Heart right ventricle (tissue), 16 donors: Measurements from ENCODE around the gene PRSS12. TPM values are rescaled to one million over a fixed set of nuclear protein-coding genes. Genes with fewer than 3 reads are reported as not detected.

Experiments used
- ATAC-seq, 8 donors: fragments of 200-7000 bp; cut with Tn5 transposase; one replicate each; pipeline ENCODE4 v1.9.1; 2020; ENCODE audit warnings: mild to moderate bottlenecking in 8 of 8, moderate library complexity in 8 of 8, moderate number of reproducible peaks in 1 of 8
- DNase-seq, 2 donors: peaks; one replicate each; pipeline ENCODE4 v3.0.0-alpha.2; 2020
- H3K27ac ChIP-seq, 10 donors: fragments of 200-600 bp; sonication (generic) in 2 of 10; one replicate each; pipeline versions ENCODE4 v1.5.0 to v1.8.0; 2020 to 2022; ENCODE audit warnings: mild to moderate bottlenecking in 3 of 10
- H3K27me3 ChIP-seq, 7 donors: fragments of 200-600 bp; one replicate each; pipeline ENCODE4 v1.8.0; 2021 to 2022; ENCODE audit warnings: mild to moderate bottlenecking in 2 of 7
- H3K36me3 ChIP-seq, 9 donors: fragments of 200-600 bp; sonication (generic) in 1 of 9; one replicate each; pipeline versions ENCODE4 v1.5.0 to v1.8.0; 2020 to 2022; ENCODE audit warnings: mild to moderate bottlenecking in 2 of 9
- H3K4me1 ChIP-seq, 9 donors: fragments of 200-600 bp; sonication (generic) in 1 of 9; one replicate each; pipeline versions ENCODE4 v1.5.0 to v1.8.0; 2020 to 2022; ENCODE audit warnings: mild to moderate bottlenecking in 4 of 9
- H3K4me3 ChIP-seq, 10 donors: fragments of 200-600 bp; sonication (generic) in 2 of 10; one replicate each; pipeline versions ENCODE4 v1.5.0 to v1.8.0; 2020 to 2022; ENCODE audit warnings: mild to moderate bottlenecking in 7 of 10, moderate library complexity in 2 of 10
- H3K9me3 ChIP-seq, 11 donors: fragments of 200-600 bp in 10 of 11; sonication (generic) in 2 of 11; one replicate each; pipeline versions ENCODE4 v1.5.0 to v1.8.0; 2013 to 2022; ENCODE audit warnings: mild to moderate bottlenecking in 2 of 11, control low read depth in 1 of 11, moderate library complexity in 1 of 11
- CTCF ChIP-seq, 9 donors: fragments of 200-600 bp; sonication (generic) in 2 of 9; IDR thresholded peaks; one replicate each; pipeline versions ENCODE4 v1.5.0 to v1.8.0; 2021 to 2022; ENCODE audit warnings: antibody characterized with exemption in 9 of 9, mild to moderate bottlenecking in 5 of 9, moderate library complexity in 1 of 9
- WGBS, 2 donors: extraction: QIAGEN DNeasy Blood & Tissue Kit; methylation state at CpG; one replicate each; pipeline ENCODE4 v1.1.7; 2013; ENCODE audit warnings: inconsistent platforms in 1 of 2; 5-methylcytosine and 5-hydroxymethylcytosine counted together
- intact Hi-C, 10 donors: fragments of 100-400 bp; cut with DNase I; formaldehyde crosslinking; loops; one replicate each; pipeline versions ENCODE4 v1.11.1 to v1.14.2; 2022
- polyA plus RNA-seq, 2 donors: library from polyadenylated mRNA; stranded (reverse); fragments of 200-250 nt; gene quantifications; one replicate each; pipeline ENCODE4 v1.2.3, GENCODE V29; 2013
- total RNA-seq, 10 donors: library from RNA; stranded (reverse); fragmentation: NEBNext Ultra II Directional in 3 of 10; extraction: Animal tissue kit (Norgen Biotek cat#: 25700) in 3 of 10; gene quantifications; one replicate each; pipeline versions ENCODE4 v1.2.1 to v1.2.4, GENCODE V29; 2021 to 2023
- donor health status: Arrhythmogenic right ventricular cardiomyopathy.
- donor health status: ischemic (EF 13 %, LVEDD 7.1; RV severe dilation, severe dysfunction).
- donor health status: healthy with polysubstance abuse.
- donor health status: DM: no; HTN: yes; CAD: no.
- donor health status: DM: no; HTN: no; CAD: no.
- donor health status: ischemic (EF 25% LVEDD 6.9; RV normal size, moderate dysfunction).
- donor health status: ischemic (EF 25% LVEDD 5.7; RV mildly dilated, moderate dysfunction).
- donor health status: healthy.
- donor health status: DM: yes; HTN: yes; CAD: no.
- donor health status: Ischemic cardiomyopathy.
- donor health status: ischemic (EF 35%, LVEDD 5.7; RV mildly dilated, moderate dysfunction).
- donor health status: nonischemic (EF 11% LVEDD 7.7; RV severe dilation, severe dysfunction).
- donor health status: DM: yes; HTN: yes; CAD: no.
- donor health status: PGD.
- donor health status: ischemic (EF 29% LVEDD 5.4; RV normal size, mild dysfunction).
- donor health status: nonischemic (EF 23%, LVEDD 6.1; RV moderate dilation, normal function).

PRSS12 gene
- total and polyA plus RNA-seq, 12 donors: 0.03 to 0.47 TPM; not detected in 10

- DNase-seq (no peak), ATAC-seq (no peak)
- Histone ChIP-seq H3K9me3 (no peaks in the 10 kb centered on the region), H3K36me3 (no peaks in the 10 kb centered on the region), H3K27me3 (peaks cover 0 to 8% (median 0%) of the 10 kb centered on the region in 7 donors), H3K4me3 (no peak overlapping the region), H3K27ac (no peak overlapping the region), H3K4me1 (no peaks in the 10 kb centered on the region)
- 84 to 87% methylated on average over 2 of the region's 2 CpGs for WGBS, 2 donors
- intact Hi-C loops: no loop called here
- no peak for TF ChIP-seq CTCF (IDR thresholded peaks at IDR 0.05)
Measured at GRCh38 chr4:118317691-118318090, 35.1 kb downstream of the PRSS12 start.

GRCh38 chr4:118314221-118314620 is 38.6 kb downstream of the PRSS12 start:
- TF ChIP-seq CTCF (IDR thresholded peaks at IDR 0.05): no peak
- ATAC-seq (no peak), DNase-seq (no peak)
- Histone ChIP-seq H3K9me3 (no peaks in the 10 kb centered on the region), H3K27me3 (peaks cover 0 to 3% (median 0%) of the 10 kb centered on the region in 7 donors), H3K36me3 (no peaks in the 10 kb centered on the region), H3K4me1 (no peaks in the 10 kb centered on the region), H3K27ac (no peak overlapping the region), H3K4me3 (no peak overlapping the region)
- intact Hi-C loops: no loop called here
- WGBS, 2 donors: 78 to 91% methylated on average over 2 of the region's 2 CpGs

GRCh38 chr4:118313098-118313497 is 39.7 kb downstream of the PRSS12 start:
- DNase-seq (no peak), ATAC-seq (no peak)
- Histone ChIP-seq H3K36me3 (no peaks in the 10 kb centered on the region), H3K9me3 (no peaks in the 10 kb centered on the region), H3K4me3 (no peak overlapping the region), H3K27ac (no peak overlapping the region), H3K27me3 (no peaks in the 10 kb centered on the region), H3K4me1 (no peaks in the 10 kb centered on the region)
- TF ChIP-seq CTCF (IDR thresholded peaks at IDR 0.05): no peak
- 51 to 58% methylated on average over 6 of the region's 6 CpGs for WGBS, 2 donors
- intact Hi-C loops: no loop called here

- H3K9me3 ChIP-seq: no peaks in the 10 kb centered on the region
- no peaks in the 10 kb centered on the region for H3K27me3 ChIP-seq
- H3K4me1 ChIP-seq: no peaks in the 10 kb centered on the region
- intact Hi-C loops: no loop called here
- 59 to 62% methylated on average over 4 of the region's 4 CpGs for WGBS, 2 donors
- H3K36me3 ChIP-seq: no peaks in the 10 kb centered on the region
- no peak for DNase-seq
- no peak overlapping the region for H3K4me3 ChIP-seq
- H3K27ac ChIP-seq: no peak overlapping the region
- ATAC-seq: no peak
- TF ChIP-seq CTCF (IDR thresholded peaks at IDR 0.05): no peak
Measured at GRCh38 chr4:118308306-118309030, 44.3 kb downstream of the PRSS12 start.
